Gastrocnemius medialis (tissue), 4 donors: Measurements from ENCODE around the gene TBX15. TPM values are rescaled to one million over a fixed set of nuclear protein-coding genes. Genes with fewer than 3 reads are reported as not detected.

Experiments used
- ATAC-seq, 2 donors: fragments of 150-250 bp; one replicate each; pipeline ENCODE4 v1.9.1; 2016
- DNase-seq, 2 donors: peaks; one replicate each; pipeline ENCODE4 v3.0.0-alpha.2; 2019
- H3K27ac ChIP-seq, 4 donors: fragments of 200-600 bp; sonication (generic); 1 replicate in 1 of 4; 2 replicates in 3 of 4; pipeline ENCODE4 v1.5.1; 2016 to 2018; ENCODE audit warnings: mild to moderate bottlenecking in 2 of 4, moderate library complexity in 1 of 4
- H3K27me3 ChIP-seq, 3 donors: fragments of 200-600 bp; sonication (generic) in 2 of 3; 1 replicate in 1 of 3; 2 replicates in 2 of 3; pipeline versions ENCODE4 v1.5.1 to v1.6.0; 2016 to 2019; ENCODE audit warnings: mild to moderate bottlenecking in 1 of 3, moderate library complexity in 1 of 3
- H3K36me3 ChIP-seq, 2 donors: fragments of 200-600 bp; sonication (generic) in 1 of 2; one replicate each; pipeline ENCODE4 v1.5.1; 2017 to 2018
- H3K4me1 ChIP-seq, 2 donors: fragments of 200-600 bp; sonication (generic) in 1 of 2; one replicate each; pipeline ENCODE4 v1.5.1; 2016 to 2017; ENCODE audit warnings: mild to moderate bottlenecking in 2 of 2
- H3K4me3 ChIP-seq, 4 donors: fragments of 200-600 bp; sonication (generic) in 3 of 4; 1 replicate in 1 of 4; 2 replicates in 3 of 4; pipeline ENCODE4 v1.5.1; 2016 to 2019; ENCODE audit warnings: mild to moderate bottlenecking in 2 of 4
- H3K9me3 ChIP-seq, 3 donors: fragments of 200-600 bp; sonication (generic) in 2 of 3; 1 replicate in 1 of 3; 2 replicates in 2 of 3; pipeline ENCODE4 v1.5.1; 2016 to 2019
- POLR2A ChIP-seq, 2 donors: fragments of 450-650 bp; IDR thresholded peaks; one replicate each; pipeline ENCODE4 v1.6.1; 2017; ENCODE audit warnings: antibody characterized with exemption in 2 of 2, mild to moderate bottlenecking in 2 of 2, moderate library complexity in 2 of 2
- in situ Hi-C, 4 donors: fragments of 200-750 bp; cut with MboI; loops; one replicate each; pipeline versions ENCODE4 v1.15.0 to v1.8.0; 2017; ENCODE audit warnings: low sequenced_read_pairs in 4 of 4
- intact Hi-C: fragments of 100-400 bp; cut with DNase I; formaldehyde crosslinking; loops from one replicate; pipeline ENCODE4 v1.15.1; 2023; ENCODE audit warnings: low total_unique reads
- total RNA-seq, 4 donors: library from RNA; depleted of rRNA; stranded (reverse); fragments of >200 nt; gene quantifications; one replicate each; pipeline versions ENCODE4 v1.1.0 to v1.2.3, GENCODE V29; 2016
- TF ChIP-seq, protein P1 (sequence below), 5 experiments: fragments of 450-650 bp in 3 of 5; fragments of 200-600 bp in 2 of 5; sonication (generic) in 2 of 5; IDR thresholded peaks in 4 of 5; conservative IDR thresholded peaks in 1 of 5; 1 replicate in 4 of 5; 2 replicates in 1 of 5; pipeline ENCODE4 v1.5.1; 2016 to 2019; ENCODE audit warnings: antibody characterized with exemption in 5 of 5, mild to moderate bottlenecking in 3 of 5, moderate library complexity in 3 of 5

TBX15 gene
- total RNA-seq, 4 donors from 2014 or later, result 91.4 to 275 (median 245) TPM

DNA sequence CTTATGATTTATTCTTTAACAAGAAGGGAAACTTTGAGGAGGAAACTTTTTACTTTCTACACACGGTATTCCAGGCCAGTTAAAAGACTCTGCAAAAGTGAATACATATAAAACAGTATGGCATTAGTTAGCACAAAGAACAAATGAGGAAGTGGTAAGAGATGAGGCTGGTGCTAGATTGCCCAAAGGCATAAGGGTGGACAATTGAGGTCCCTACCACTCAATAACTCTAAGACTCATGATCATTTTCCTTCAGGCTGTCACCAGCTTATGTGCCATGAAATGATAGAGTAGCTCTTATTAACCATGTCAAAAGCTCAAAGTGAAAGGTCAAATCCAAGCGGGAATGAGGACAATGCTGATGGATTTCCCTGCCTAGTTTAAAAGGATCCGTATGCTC lies 124.5 kb downstream of the TBX15 start:
- in situ Hi-C loops, result no loop called here
- no peak overlapping the region for H3K4me3 ChIP-seq
- H3K4me1 ChIP-seq, result no peaks in the 10 kb centered on the region
- intact Hi-C loops, result no loop called here
- ATAC-seq, result no peak
- H3K27me3 ChIP-seq, result no peaks in the 10 kb centered on the region
- no peak for DNase-seq
- no peaks in the 10 kb centered on the region for H3K9me3 ChIP-seq
- no peaks in the 10 kb centered on the region for H3K36me3 ChIP-seq
- no peak overlapping the region for H3K27ac ChIP-seq
- TF ChIP-seq, protein P1, sequence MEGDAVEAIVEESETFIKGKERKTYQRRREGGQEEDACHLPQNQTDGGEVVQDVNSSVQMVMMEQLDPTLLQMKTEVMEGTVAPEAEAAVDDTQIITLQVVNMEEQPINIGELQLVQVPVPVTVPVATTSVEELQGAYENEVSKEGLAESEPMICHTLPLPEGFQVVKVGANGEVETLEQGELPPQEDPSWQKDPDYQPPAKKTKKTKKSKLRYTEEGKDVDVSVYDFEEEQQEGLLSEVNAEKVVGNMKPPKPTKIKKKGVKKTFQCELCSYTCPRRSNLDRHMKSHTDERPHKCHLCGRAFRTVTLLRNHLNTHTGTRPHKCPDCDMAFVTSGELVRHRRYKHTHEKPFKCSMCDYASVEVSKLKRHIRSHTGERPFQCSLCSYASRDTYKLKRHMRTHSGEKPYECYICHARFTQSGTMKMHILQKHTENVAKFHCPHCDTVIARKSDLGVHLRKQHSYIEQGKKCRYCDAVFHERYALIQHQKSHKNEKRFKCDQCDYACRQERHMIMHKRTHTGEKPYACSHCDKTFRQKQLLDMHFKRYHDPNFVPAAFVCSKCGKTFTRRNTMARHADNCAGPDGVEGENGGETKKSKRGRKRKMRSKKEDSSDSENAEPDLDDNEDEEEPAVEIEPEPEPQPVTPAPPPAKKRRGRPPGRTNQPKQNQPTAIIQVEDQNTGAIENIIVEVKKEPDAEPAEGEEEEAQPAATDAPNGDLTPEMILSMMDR (IDR thresholded peaks at IDR 0.05 in 4 of 5, conservative IDR thresholded peaks at IDR 0.05 in 1 of 5), result no peak
- TF ChIP-seq POLR2A (IDR thresholded peaks at IDR 0.05), result no peak

- TF ChIP-seq, protein P1 (IDR thresholded peaks at IDR 0.05 in 4 of 5, conservative IDR thresholded peaks at IDR 0.05 in 1 of 5), result no peak
- no peak for TF ChIP-seq POLR2A (IDR thresholded peaks at IDR 0.05)
- H3K36me3 ChIP-seq, result no peaks in the 10 kb centered on the region
- no peak overlapping the region for H3K27ac ChIP-seq
- in situ Hi-C loops (no loop called here), intact Hi-C loops (no loop called here)
- H3K9me3 ChIP-seq, result no peaks in the 10 kb centered on the region
- DNase-seq (no peak), ATAC-seq (no peak)
- no peaks in the 10 kb centered on the region for H3K4me1 ChIP-seq
- no peak overlapping the region for H3K4me3 ChIP-seq
- H3K27me3 ChIP-seq, result no peaks in the 10 kb centered on the region
These were observed 125.4 kb downstream of the TBX15 start for GRCh38 chr1:118862755-118863154.

GRCh38 chr1:118861216-118861615 lies 126.9 kb downstream of the TBX15 start:
- intact Hi-C loops, result no loop called here
- no peak overlapping the region for H3K4me3 ChIP-seq
- H3K36me3 ChIP-seq, result no peaks in the 10 kb centered on the region
- no peaks in the 10 kb centered on the region for H3K27me3 ChIP-seq
- in situ Hi-C loops, result no loop called here
- TF ChIP-seq, protein P1 (IDR thresholded peaks at IDR 0.05 in 4 of 5, conservative IDR thresholded peaks at IDR 0.05 in 1 of 5), result no peak
- no peak for TF ChIP-seq POLR2A (IDR thresholded peaks at IDR 0.05)
- ATAC-seq (no peak), DNase-seq (no peak)
- no peaks in the 10 kb centered on the region for H3K9me3 ChIP-seq
- no peak overlapping the region for H3K27ac ChIP-seq
- H3K4me1 ChIP-seq, result no peaks in the 10 kb centered on the region

DNA sequence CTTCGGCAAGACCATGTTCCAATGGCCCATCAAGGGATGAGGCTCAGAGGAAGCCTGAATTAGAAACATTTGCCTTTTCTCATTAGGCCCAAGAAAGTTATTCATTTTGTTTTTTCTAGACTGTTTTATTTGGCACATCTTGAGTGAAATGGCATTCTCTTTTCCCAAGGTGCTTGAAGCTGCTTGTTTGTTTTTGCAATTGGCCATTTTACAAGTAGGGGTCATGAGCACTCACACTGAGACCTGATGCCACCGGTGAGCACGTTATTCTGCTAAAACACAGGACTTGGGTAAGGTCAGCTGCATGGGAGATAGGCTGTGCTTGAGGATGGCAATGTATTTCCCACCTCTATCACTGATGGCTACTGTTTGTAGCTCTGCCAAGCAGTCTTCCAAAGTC lies 128.1 kb downstream of the TBX15 start:
- no peaks in the 10 kb centered on the region for H3K9me3 ChIP-seq
- H3K4me3 ChIP-seq, result no peak overlapping the region
- intact Hi-C loops, result no loop called here
- H3K4me1 ChIP-seq, result no peaks in the 10 kb centered on the region
- no peak for DNase-seq
- no peak for TF ChIP-seq POLR2A (IDR thresholded peaks at IDR 0.05)
- TF ChIP-seq, protein P1 (IDR thresholded peaks at IDR 0.05 in 4 of 5, conservative IDR thresholded peaks at IDR 0.05 in 1 of 5), result no peak
- no peak for ATAC-seq
- in situ Hi-C loops, result no loop called here
- no peaks in the 10 kb centered on the region for H3K36me3 ChIP-seq
- no peaks in the 10 kb centered on the region for H3K27me3 ChIP-seq
- no peak overlapping the region for H3K27ac ChIP-seq

DNA sequence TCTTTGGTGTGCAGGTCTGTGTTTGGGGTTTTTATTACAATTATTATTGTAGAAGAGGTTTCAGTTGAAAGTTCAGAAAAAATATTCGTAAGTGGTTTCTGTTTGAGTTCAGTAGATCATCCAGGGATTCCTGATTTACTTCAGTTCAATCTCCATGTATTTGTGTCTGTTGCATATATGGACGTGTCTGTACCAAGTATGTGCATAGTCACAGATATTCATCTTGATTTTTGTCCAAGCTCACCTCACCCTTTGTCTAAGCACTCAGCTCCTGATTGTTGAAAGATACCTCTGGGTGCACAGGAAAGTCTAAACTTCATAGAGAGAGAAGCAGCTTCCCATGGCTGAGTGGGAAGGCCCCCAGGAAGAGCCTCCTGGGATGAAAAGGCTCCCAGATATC lies 141.7 kb downstream of the TBX15 start:
- Histone ChIP-seq H3K9me3 (no peaks in the 10 kb centered on the region), H3K36me3 (no peaks in the 10 kb centered on the region), H3K27me3 (no peaks in the 10 kb centered on the region), H3K27ac (no peak overlapping the region), H3K4me1 (no peaks in the 10 kb centered on the region), H3K4me3 (no peak overlapping the region)
- DNase-seq (no peak), ATAC-seq (no peak)
- intact Hi-C loops (no loop called here), in situ Hi-C loops (no loop called here)
- TF ChIP-seq POLR2A (IDR thresholded peaks at IDR 0.05), result no peak
- TF ChIP-seq, protein P1 (IDR thresholded peaks at IDR 0.05 in 4 of 5, conservative IDR thresholded peaks at IDR 0.05 in 1 of 5), result no peak
